Measurements from ENCODE around the gene BMERB1. TPM values are rescaled to one million over a fixed set of nuclear protein-coding genes. Genes with fewer than 3 reads are reported as not detected.

Gene BMERB1
- total RNA-seq, 1 experiment from 2014 or later = 13.6 TPM

- ChIA-PET CTCF (interaction anchor here (1.3 kb wide), 1 partner anchor 91 kb away, joined by 3 read pairs; the partner anchor contains the start of gene MARF1), POLR2A (no interaction called here)
- no peak for ATAC-seq
- no peaks in the 10 kb centered on the region for H3K36me3 Mint-ChIP-seq
- H3K27me3 Mint-ChIP-seq (ENCODE audit: low read depth) = no peaks in the 10 kb centered on the region
- DNase-seq (ENCODE audit: low spot score) = no peak
- no peak overlapping the region for H3K4me3 Mint-ChIP-seq
- no peak overlapping the region for H3K27ac Mint-ChIP-seq
- no peaks in the 10 kb centered on the region for H3K9me3 Mint-ChIP-seq
- H3K4me1 Mint-ChIP-seq = no peaks in the 10 kb centered on the region; the same call in 1 of the 2 replicates
- TF ChIP-seq NFE2L1 (CRISPR knock-in tag; IDR thresholded peaks at IDR 0.05) (no peak), USF1 (CRISPR knock-in tag; IDR thresholded peaks at IDR 0.05) (no peak), AR (CRISPR knock-in tag; IDR thresholded peaks at IDR 0.05) (no peak), FOXK1 (CRISPR knock-in tag; IDR thresholded peaks at IDR 0.05) (no peak), GTF2I (CRISPR knock-in tag; conservative IDR thresholded peaks at IDR 0.05) (no peak), TP53 (CRISPR knock-in tag; IDR thresholded peaks at IDR 0.05) (no peak), ZNF425 (CRISPR knock-in tag; conservative IDR thresholded peaks at IDR 0.05) (no peak), ZBTB21 (CRISPR knock-in tag; IDR thresholded peaks at IDR 0.05; ENCODE audit: borderline replicate concordance) (no peak), NR3C1 (CRISPR knock-in tag; conservative IDR thresholded peaks at IDR 0.05; ENCODE audit: low read depth) (no peak), NR1H2 (CRISPR knock-in tag; IDR thresholded peaks at IDR 0.05) (no peak), FOXJ3 (CRISPR knock-in tag; IDR thresholded peaks at IDR 0.05; ENCODE audit: borderline replicate concordance) (no peak), TEAD1 (CRISPR knock-in tag; IDR thresholded peaks at IDR 0.05) (no peak), ARID4B (CRISPR knock-in tag; IDR thresholded peaks at IDR 0.05; ENCODE audit: borderline replicate concordance) (no peak)
- TF ChIP-seq, protein P1, sequence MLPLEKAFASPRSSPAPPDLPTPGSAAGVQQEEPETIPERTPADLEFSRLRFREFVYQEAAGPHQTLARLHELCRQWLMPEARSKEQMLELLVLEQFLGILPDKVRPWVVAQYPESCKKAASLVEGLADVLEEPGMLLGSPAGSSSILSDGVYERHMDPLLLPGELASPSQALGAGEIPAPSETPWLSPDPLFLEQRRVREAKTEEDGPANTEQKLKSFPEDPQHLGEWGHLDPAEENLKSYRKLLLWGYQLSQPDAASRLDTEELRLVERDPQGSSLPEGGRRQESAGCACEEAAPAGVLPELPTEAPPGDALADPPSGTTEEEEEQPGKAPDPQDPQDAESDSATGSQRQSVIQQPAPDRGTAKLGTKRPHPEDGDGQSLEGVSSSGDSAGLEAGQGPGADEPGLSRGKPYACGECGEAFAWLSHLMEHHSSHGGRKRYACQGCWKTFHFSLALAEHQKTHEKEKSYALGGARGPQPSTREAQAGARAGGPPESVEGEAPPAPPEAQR (CRISPR knock-in tag; IDR thresholded peaks at IDR 0.05) = no peak
- TF ChIP-seq, protein P2, sequence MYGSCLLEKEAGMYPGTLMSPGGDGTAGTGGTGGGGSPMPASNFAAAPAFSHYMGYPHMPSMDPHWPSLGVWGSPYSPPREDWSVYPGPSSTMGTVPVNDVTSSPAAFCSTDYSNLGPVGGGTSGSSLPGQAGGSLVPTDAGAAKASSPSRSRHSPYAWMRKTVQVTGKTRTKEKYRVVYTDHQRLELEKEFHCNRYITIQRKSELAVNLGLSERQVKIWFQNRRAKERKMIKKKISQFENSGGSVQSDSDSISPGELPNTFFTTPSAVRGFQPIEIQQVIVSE (CRISPR knock-in tag; IDR thresholded peaks at IDR 0.05; ENCODE audit: borderline replicate concordance) = no peak
- TF ChIP-seq, protein P3, sequence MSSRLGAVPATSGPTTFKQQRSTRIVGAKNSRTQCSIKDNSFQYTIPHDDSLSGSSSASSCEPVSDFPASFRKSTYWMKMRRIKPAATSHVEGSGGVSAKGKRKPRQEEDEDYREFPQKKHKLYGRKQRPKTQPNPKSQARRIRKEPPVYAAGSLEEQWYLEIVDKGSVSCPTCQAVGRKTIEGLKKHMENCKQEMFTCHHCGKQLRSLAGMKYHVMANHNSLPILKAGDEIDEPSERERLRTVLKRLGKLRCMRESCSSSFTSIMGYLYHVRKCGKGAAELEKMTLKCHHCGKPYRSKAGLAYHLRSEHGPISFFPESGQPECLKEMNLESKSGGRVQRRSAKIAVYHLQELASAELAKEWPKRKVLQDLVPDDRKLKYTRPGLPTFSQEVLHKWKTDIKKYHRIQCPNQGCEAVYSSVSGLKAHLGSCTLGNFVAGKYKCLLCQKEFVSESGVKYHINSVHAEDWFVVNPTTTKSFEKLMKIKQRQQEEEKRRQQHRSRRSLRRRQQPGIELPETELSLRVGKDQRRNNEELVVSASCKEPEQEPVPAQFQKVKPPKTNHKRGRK (CRISPR knock-in tag; IDR thresholded peaks at IDR 0.05; ENCODE audit: borderline replicate concordance) = no peak
- TF ChIP-seq, protein P4, sequence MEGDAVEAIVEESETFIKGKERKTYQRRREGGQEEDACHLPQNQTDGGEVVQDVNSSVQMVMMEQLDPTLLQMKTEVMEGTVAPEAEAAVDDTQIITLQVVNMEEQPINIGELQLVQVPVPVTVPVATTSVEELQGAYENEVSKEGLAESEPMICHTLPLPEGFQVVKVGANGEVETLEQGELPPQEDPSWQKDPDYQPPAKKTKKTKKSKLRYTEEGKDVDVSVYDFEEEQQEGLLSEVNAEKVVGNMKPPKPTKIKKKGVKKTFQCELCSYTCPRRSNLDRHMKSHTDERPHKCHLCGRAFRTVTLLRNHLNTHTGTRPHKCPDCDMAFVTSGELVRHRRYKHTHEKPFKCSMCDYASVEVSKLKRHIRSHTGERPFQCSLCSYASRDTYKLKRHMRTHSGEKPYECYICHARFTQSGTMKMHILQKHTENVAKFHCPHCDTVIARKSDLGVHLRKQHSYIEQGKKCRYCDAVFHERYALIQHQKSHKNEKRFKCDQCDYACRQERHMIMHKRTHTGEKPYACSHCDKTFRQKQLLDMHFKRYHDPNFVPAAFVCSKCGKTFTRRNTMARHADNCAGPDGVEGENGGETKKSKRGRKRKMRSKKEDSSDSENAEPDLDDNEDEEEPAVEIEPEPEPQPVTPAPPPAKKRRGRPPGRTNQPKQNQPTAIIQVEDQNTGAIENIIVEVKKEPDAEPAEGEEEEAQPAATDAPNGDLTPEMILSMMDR (IDR thresholded peaks at IDR 0.05) = no peak
- TF ChIP-seq, protein P5, sequence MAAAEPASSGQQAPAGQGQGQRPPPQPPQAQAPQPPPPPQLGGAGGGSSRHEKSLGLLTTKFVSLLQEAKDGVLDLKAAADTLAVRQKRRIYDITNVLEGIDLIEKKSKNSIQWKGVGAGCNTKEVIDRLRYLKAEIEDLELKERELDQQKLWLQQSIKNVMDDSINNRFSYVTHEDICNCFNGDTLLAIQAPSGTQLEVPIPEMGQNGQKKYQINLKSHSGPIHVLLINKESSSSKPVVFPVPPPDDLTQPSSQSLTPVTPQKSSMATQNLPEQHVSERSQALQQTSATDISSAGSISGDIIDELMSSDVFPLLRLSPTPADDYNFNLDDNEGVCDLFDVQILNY (CRISPR knock-in tag; IDR thresholded peaks at IDR 0.05) = no peak
- TF ChIP-seq, protein P6, sequence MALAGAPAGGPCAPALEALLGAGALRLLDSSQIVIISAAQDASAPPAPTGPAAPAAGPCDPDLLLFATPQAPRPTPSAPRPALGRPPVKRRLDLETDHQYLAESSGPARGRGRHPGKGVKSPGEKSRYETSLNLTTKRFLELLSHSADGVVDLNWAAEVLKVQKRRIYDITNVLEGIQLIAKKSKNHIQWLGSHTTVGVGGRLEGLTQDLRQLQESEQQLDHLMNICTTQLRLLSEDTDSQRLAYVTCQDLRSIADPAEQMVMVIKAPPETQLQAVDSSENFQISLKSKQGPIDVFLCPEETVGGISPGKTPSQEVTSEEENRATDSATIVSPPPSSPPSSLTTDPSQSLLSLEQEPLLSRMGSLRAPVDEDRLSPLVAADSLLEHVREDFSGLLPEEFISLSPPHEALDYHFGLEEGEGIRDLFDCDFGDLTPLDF (CRISPR knock-in tag; IDR thresholded peaks at IDR 0.05) = no peak
These were observed 118.1 kb downstream of the BMERB1 start for GRCh38 chr16:15552507-15552906.
